Right lung (tissue), 5 donors: ENCODE measurements around the gene NR2F1-AS1. TPM values are rescaled to one million over a fixed set of nuclear protein-coding genes. Genes with fewer than 3 reads are reported as not detected.
"Not testable (repeated sequence)": the region's sequence is repeated elsewhere in the genome, so short reads cannot be mapped to it uniquely, and the experiment has no call there.

Source experiments
- DNase-seq, 2 donors: peaks; one replicate each; pipeline ENCODE4 v3.0.0-alpha.2; 2013
- polyA plus RNA-seq, 5 donors: library from polyadenylated mRNA; unstranded; fragments of 120-200 nt; gene quantifications; one replicate each; pipeline versions ENCODE4 v1.2.1 to v1.2.3, GENCODE V29; 2013; ENCODE audit warnings: inconsistent platforms in 1 of 5, low replicate concordance in 1 of 5; ENCODE audit not compliant: insufficient read length in 5 of 5, insufficient read depth in 1 of 5

The NR2F1-AS1 gene
- polyA plus RNA-seq, 5 donors: 37.7 to 62.4 (median 59.3) TPM

- not testable (repeated sequence) for DNase-seq
These were observed 189.8 kb downstream of the NR2F1-AS1 start for GRCh38 chr5:93391169-93391568.

GRCh38 chr5:93385655-93386054, 195.4 kb downstream of the NR2F1-AS1 start:
- DNase-seq: no peak

- DNase-seq: no peak
These were observed 196.0 kb downstream of the NR2F1-AS1 start for GRCh38 chr5:93384995-93385394.

GRCh38 chr5:93384026-93384425, 197.0 kb downstream of the NR2F1-AS1 start:
- DNase-seq: peak; percentile 52 to 53

GRCh38 chr5:93382188-93382825, 198.7 kb downstream of the NR2F1-AS1 start:
- DNase-seq: no peak

GRCh38 chr5:93381057-93381456, 200.0 kb downstream of the NR2F1-AS1 start:
- no peak for DNase-seq

GRCh38 chr5:93378073-93378472, 202.9 kb downstream of the NR2F1-AS1 start:
- DNase-seq: no peak

- no peak for DNase-seq
These were observed 209.1 kb downstream of the NR2F1-AS1 start for GRCh38 chr5:93371893-93372292.

- no peak for DNase-seq
These were observed 216.6 kb downstream of the NR2F1-AS1 start for GRCh38 chr5:93364378-93364777.

- DNase-seq: no peak
These were observed 220.5 kb downstream of the NR2F1-AS1 start for GRCh38 chr5:93360436-93361088.

- no peak for DNase-seq
These were observed 221.1 kb downstream of the NR2F1-AS1 start for GRCh38 chr5:93359960-93360305.

Other genes with a start within 250 kb of the NR2F1-AS1 start
- 100 to 1,000 TPM; 160 to 201 (median 179) TPM for gene NR2F1, start 2.0 kb upstream of the NR2F1-AS1 start, polyA plus RNA-seq
- under 1 TPM in 3 of 5 donors, not detected in 2; 0.03 to 0.06 (median 0.05) TPM for gene POU5F2, start 160.4 kb upstream of the NR2F1-AS1 start, polyA plus RNA-seq